ENCODE measurements around the gene RANBP9. TPM values are rescaled to one million over a fixed set of nuclear protein-coding genes. Genes with fewer than 3 reads are reported as not detected.

The RANBP9 gene
- total RNA-seq, 4 donors from 2014 or later: 29.3 to 57.1 (median 42.4) TPM

- no peak overlapping the region for H3K4me3 ChIP-seq
- peaks cover 17 to 73% (median 37%) of the 10 kb centered on the region in 4 donors for H3K36me3 ChIP-seq
- H3K9me3 ChIP-seq: no peaks in the 10 kb centered on the region
- no peaks in the 10 kb centered on the region for H3K27me3 ChIP-seq
- TF ChIP-seq CTCF (IDR thresholded peaks at IDR 0.05): no peak
- no peak for TF ChIP-seq POLR2A (IDR thresholded peaks at IDR 0.05; ENCODE audit: low read depth)
- TF ChIP-seq EP300 (IDR thresholded peaks at IDR 0.05): no peak
- no peak for TF ChIP-seq POLR2AphosphoS5 (IDR thresholded peaks at IDR 0.05)
- 72% methylated on average over 4 of the region's 4 CpGs for WGBS
- H3K4me1 ChIP-seq: peaks cover 0 to 9% (median 0%) of the 10 kb centered on the region in 4 donors
- intact Hi-C loops (cut with DNase I): no loop called here
- no peak for DNase-seq (ENCODE audit: extremely low spot score)
- H3K27ac ChIP-seq (replicated peaks in 1 of 4): no peak overlapping the region
Measured at GRCh38 chr6:13635948-13636658, 75.5 kb downstream of the RANBP9 start.

- intact Hi-C loops (cut with DNase I): no loop called here
- Histone ChIP-seq H3K4me1 (peaks cover 0 to 9% (median 0%) of the 10 kb centered on the region in 4 donors), H3K27me3 (no peaks in the 10 kb centered on the region), H3K36me3 (peaks cover 12 to 68% (median 43%) of the 10 kb centered on the region in 4 donors), H3K9me3 (no peaks in the 10 kb centered on the region), H3K27ac (replicated peaks in 1 of 4) (no peak overlapping the region), H3K4me3 (no peak overlapping the region)
- TF ChIP-seq POLR2AphosphoS5 (IDR thresholded peaks at IDR 0.05): no peak
- no peak for TF ChIP-seq CTCF (IDR thresholded peaks at IDR 0.05)
- TF ChIP-seq POLR2A (IDR thresholded peaks at IDR 0.05; ENCODE audit: low read depth): no peak
- no peak for TF ChIP-seq EP300 (IDR thresholded peaks at IDR 0.05)
- no peak for DNase-seq (ENCODE audit: extremely low spot score)
- WGBS: 98% methylated on average over 2 of the region's 2 CpGs
Measured at GRCh38 chr6:13633343-13633742, 78.3 kb downstream of the RANBP9 start.

GRCh38 chr6:13630499-13630898 is 81.1 kb downstream of the RANBP9 start:
- Histone ChIP-seq H3K9me3 (no peaks in the 10 kb centered on the region), H3K27ac (replicated peaks in 1 of 4) (no peak overlapping the region), H3K4me1 (peaks cover 0 to 9% (median 0%) of the 10 kb centered on the region in 4 donors), H3K4me3 (no peak overlapping the region), H3K36me3 (peaks cover 7 to 64% (median 48%) of the 10 kb centered on the region in 4 donors), H3K27me3 (no peaks in the 10 kb centered on the region)
- DNase-seq (ENCODE audit: extremely low spot score): no peak
- intact Hi-C loops (cut with DNase I): no loop called here
- 98% methylated on average over 1 of the region's 1 CpG for WGBS
- TF ChIP-seq EP300 (IDR thresholded peaks at IDR 0.05): no peak
- no peak for TF ChIP-seq POLR2A (IDR thresholded peaks at IDR 0.05; ENCODE audit: low read depth)
- no peak for TF ChIP-seq POLR2AphosphoS5 (IDR thresholded peaks at IDR 0.05)
- TF ChIP-seq CTCF (IDR thresholded peaks at IDR 0.05): no peak

- H3K9me3 ChIP-seq: no peaks in the 10 kb centered on the region
- DNase-seq (ENCODE audit: extremely low spot score): no peak
- intact Hi-C loops (cut with DNase I): no loop called here
- peaks cover 0 to 9% (median 0%) of the 10 kb centered on the region in 4 donors for H3K4me1 ChIP-seq
- H3K4me3 ChIP-seq: no peak overlapping the region
- H3K27me3 ChIP-seq: no peaks in the 10 kb centered on the region
- H3K36me3 ChIP-seq: peaks cover 10 to 73% (median 58%) of the 10 kb centered on the region in 4 donors
- TF ChIP-seq POLR2AphosphoS5 (IDR thresholded peaks at IDR 0.05): no peak
- no peak for TF ChIP-seq EP300 (IDR thresholded peaks at IDR 0.05)
- TF ChIP-seq POLR2A (IDR thresholded peaks at IDR 0.05; ENCODE audit: low read depth): no peak
- no peak for TF ChIP-seq CTCF (IDR thresholded peaks at IDR 0.05)
- 75% methylated on average over 4 of the region's 4 CpGs for WGBS
- no peak overlapping the region for H3K27ac ChIP-seq (replicated peaks in 1 of 4)
Measured at GRCh38 chr6:13629459-13630116, 82.0 kb downstream of the RANBP9 start.

Data from esophagus muscularis mucosa (tissue), 4 donors.